ENCODE measurements around the gene ARTN.

DNA sequence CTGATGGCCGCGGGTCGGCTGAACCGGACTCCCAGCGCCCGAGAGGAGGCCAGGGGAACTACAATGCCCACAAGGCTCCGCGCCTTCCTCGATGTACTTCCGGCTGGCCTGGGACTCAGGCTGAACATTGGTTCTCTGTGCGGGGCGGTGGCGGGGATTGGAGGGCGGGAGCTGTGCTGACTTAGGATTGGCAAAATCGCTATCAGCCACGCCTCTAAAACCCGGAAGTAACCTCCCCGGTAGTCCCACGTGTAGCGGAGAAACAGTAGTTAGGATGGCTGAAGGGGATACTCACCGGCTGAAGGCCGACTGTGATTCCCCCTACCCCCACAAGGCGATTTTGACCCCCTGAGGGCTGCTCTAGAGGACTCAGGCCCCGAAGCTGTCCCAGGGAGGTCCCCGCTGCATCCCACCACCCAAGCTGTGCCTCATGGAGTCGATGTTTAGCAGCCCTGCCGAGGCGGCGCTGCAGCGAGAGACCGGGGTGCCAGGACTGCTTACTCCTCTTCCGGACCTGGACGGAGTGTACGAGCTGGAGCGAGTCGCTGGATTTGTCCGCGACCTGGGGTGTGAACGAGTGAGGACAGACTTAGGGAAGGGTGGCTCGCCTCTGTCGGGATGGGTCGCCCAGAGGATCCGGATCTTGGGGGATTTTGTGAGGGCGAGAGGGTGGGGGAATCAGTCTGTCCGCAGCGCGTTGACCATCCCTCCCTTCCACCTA, 36.3 kb downstream of the ARTN start, which contains the start of gene DPH2:
- TF ChIP-seq, protein P1, sequence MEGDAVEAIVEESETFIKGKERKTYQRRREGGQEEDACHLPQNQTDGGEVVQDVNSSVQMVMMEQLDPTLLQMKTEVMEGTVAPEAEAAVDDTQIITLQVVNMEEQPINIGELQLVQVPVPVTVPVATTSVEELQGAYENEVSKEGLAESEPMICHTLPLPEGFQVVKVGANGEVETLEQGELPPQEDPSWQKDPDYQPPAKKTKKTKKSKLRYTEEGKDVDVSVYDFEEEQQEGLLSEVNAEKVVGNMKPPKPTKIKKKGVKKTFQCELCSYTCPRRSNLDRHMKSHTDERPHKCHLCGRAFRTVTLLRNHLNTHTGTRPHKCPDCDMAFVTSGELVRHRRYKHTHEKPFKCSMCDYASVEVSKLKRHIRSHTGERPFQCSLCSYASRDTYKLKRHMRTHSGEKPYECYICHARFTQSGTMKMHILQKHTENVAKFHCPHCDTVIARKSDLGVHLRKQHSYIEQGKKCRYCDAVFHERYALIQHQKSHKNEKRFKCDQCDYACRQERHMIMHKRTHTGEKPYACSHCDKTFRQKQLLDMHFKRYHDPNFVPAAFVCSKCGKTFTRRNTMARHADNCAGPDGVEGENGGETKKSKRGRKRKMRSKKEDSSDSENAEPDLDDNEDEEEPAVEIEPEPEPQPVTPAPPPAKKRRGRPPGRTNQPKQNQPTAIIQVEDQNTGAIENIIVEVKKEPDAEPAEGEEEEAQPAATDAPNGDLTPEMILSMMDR (IDR thresholded peaks at IDR 0.05), result peak in 1 of 3 donors; percentile 21
- TF ChIP-seq POLR2A (IDR thresholded peaks at IDR 0.05) (no peak), EP300 (IDR thresholded peaks at IDR 0.05) (no peak)

All from ovary (tissue), 3 donors.